Measurements from ENCODE around the gene NAPG.
"Not testable (repeated sequence)": the region's sequence is repeated elsewhere in the genome, so short reads cannot be mapped to it uniquely, and the experiment has no call there.

Gene NAPG

GRCh38 chr18:10546557-10547300 lies 20.9 kb downstream of the NAPG start:
- no peak for DNase-seq
- ATAC-seq: no peak

GRCh38 chr18:10552226-10552625 lies 26.4 kb downstream of the NAPG start:
- no peak for ATAC-seq
- DNase-seq: no peak

GRCh38 chr18:10556251-10556650 lies 30.4 kb downstream of the NAPG start:
- not testable (repeated sequence) for ATAC-seq, DNase-seq

- no peak for DNase-seq
Measured at GRCh38 chr18:10557085-10557677, 31.4 kb downstream of the NAPG start.

GRCh38 chr18:10558243-10558966 lies 32.6 kb downstream of the NAPG start:
- no peak for DNase-seq
- ATAC-seq: no peak

More at GRCh38 chr18:10557085-10557677, 31.4 kb downstream of the NAPG start:
- no peak for ATAC-seq

- ATAC-seq: no peak
- DNase-seq: no peak
Measured at GRCh38 chr18:10558967-10559298, 33.1 kb downstream of the NAPG start.

GRCh38 chr18:10559553-10560451 lies 34.0 kb downstream of the NAPG start:
- no peak for DNase-seq
- peak; percentile 44 for ATAC-seq

GRCh38 chr18:10560452-10561045 lies 34.7 kb downstream of the NAPG start:
- DNase-seq (peak; percentile 74), ATAC-seq (peak; percentile 48)

GRCh38 chr18:10562773-10563160 lies 36.9 kb downstream of the NAPG start:
- DNase-seq: no peak

GRCh38 chr18:10563886-10564285 lies 38.1 kb downstream of the NAPG start:
- DNase-seq: no peak

More at GRCh38 chr18:10562773-10563160, 36.9 kb downstream of the NAPG start:
- no peak for ATAC-seq

GRCh38 chr18:10564975-10565773 lies 39.3 kb downstream of the NAPG start:
- DNase-seq (no peak), ATAC-seq (no peak)

More at GRCh38 chr18:10563886-10564285, 38.1 kb downstream of the NAPG start:
- no peak for ATAC-seq

- ATAC-seq: no peak
- DNase-seq: no peak
Measured at GRCh38 chr18:10565835-10566234, 40.0 kb downstream of the NAPG start.

- ATAC-seq (no peak), DNase-seq (no peak)
Measured at GRCh38 chr18:10566390-10566789, 40.6 kb downstream of the NAPG start.

- not testable (repeated sequence) for DNase-seq, ATAC-seq
Measured at GRCh38 chr18:10569941-10570340, 44.1 kb downstream of the NAPG start.

GRCh38 chr18:10570622-10571021 lies 44.8 kb downstream of the NAPG start:
- ATAC-seq (no peak), DNase-seq (no peak)

GRCh38 chr18:10571537-10571936 lies 45.7 kb downstream of the NAPG start:
- no peak for ATAC-seq

GRCh38 chr18:10573261-10573660 lies 47.4 kb downstream of the NAPG start:
- ATAC-seq, DNase-seq: not testable (repeated sequence)

More at GRCh38 chr18:10571537-10571936, 45.7 kb downstream of the NAPG start:
- DNase-seq: no peak

- DNase-seq, ATAC-seq: not testable (repeated sequence)
Measured at GRCh38 chr18:10574412-10574811, 48.6 kb downstream of the NAPG start.

GRCh38 chr18:10577842-10578572 lies 52.2 kb downstream of the NAPG start:
- not testable (repeated sequence) for ATAC-seq, DNase-seq

GRCh38 chr18:10578573-10578899 lies 52.7 kb downstream of the NAPG start:
- not testable (repeated sequence) for ATAC-seq, DNase-seq
